H9 (cell line): ENCODE results near the gene APP. TPM values are rescaled to one million over a fixed set of nuclear protein-coding genes. Genes with fewer than 3 reads are reported as not detected.

Experiments used
- DNase-seq: peaks from one replicate; pipeline ENCODE4 v3.0.0-alpha.2; 2017
- H2AFZ ChIP-seq: one replicate; pipeline ENCODE4 v1.6.1; 2013; ENCODE audit warnings: mild to moderate bottlenecking, low read length, control low read depth, moderate library complexity
- H2AK5ac ChIP-seq: 2 replicates; pipeline ENCODE4 v1.6.1; 2013; ENCODE audit warnings: low read length, control low read depth, mixed read lengths; ENCODE audit not compliant: insufficient read length
- H2BK120ac ChIP-seq: one replicate; pipeline ENCODE4 v1.6.1; 2013; ENCODE audit warnings: low read depth, mild to moderate bottlenecking, low read length, control low read depth, inconsistent platforms; ENCODE audit not compliant: poor library complexity, severe bottlenecking
- H2BK12ac ChIP-seq: 2 replicates; pipeline ENCODE4 v1.6.1; 2013; ENCODE audit warnings: low read length, control low read depth, mixed read lengths, low read depth; ENCODE audit not compliant: insufficient read length
- H2BK15ac ChIP-seq: 2 replicates; pipeline ENCODE4 v1.6.1; 2013; ENCODE audit warnings: low read depth, low read length, control low read depth
- H2BK20ac ChIP-seq: one replicate; pipeline ENCODE4 v1.6.1; 2013; ENCODE audit warnings: low read depth, mild to moderate bottlenecking, low read length, control low read depth, inconsistent platforms; ENCODE audit not compliant: poor library complexity, severe bottlenecking
- H2BK5ac ChIP-seq: 2 replicates; pipeline ENCODE4 v1.6.1; 2013; ENCODE audit warnings: low read length, control low read depth, mixed read lengths; ENCODE audit not compliant: insufficient read length
- H3K14ac ChIP-seq: 2 replicates; pipeline ENCODE4 v1.6.1; 2013; ENCODE audit warnings: low read length, control low read depth; ENCODE audit not compliant: insufficient read depth
- H3K18ac ChIP-seq: 2 replicates; pipeline ENCODE4 v1.6.1; 2013; ENCODE audit warnings: low read depth, mild to moderate bottlenecking, mixed read lengths, low read length, control low read depth; ENCODE audit not compliant: insufficient read length
- H3K23ac ChIP-seq: 2 replicates; pipeline ENCODE4 v1.6.1; 2013; ENCODE audit warnings: low read length, control low read depth, mixed read lengths, low read depth; ENCODE audit not compliant: insufficient read length
- H3K23me2 ChIP-seq: 2 replicates; pipeline ENCODE4 v1.6.1; 2013; ENCODE audit warnings: low read depth, mild to moderate bottlenecking, mixed read lengths, low read length, control low read depth; ENCODE audit not compliant: insufficient read length, poor library complexity, severe bottlenecking
- H3K27ac ChIP-seq: 2 replicates; pipeline ENCODE4 v1.5.1; 2013; ENCODE audit warnings: low read length, control low read depth, mixed read lengths, low read depth; ENCODE audit not compliant: insufficient read length
- H3K27me3 ChIP-seq: 2 replicates; pipeline ENCODE4 v1.6.1; 2013; ENCODE audit warnings: low read length, control low read depth, inconsistent platforms; ENCODE audit not compliant: insufficient read depth
- H3K4ac ChIP-seq: 2 replicates; pipeline ENCODE4 v1.6.1; 2013; ENCODE audit warnings: low read depth, mild to moderate bottlenecking, control low read depth, inconsistent platforms, low read length, moderate library complexity
- H3K4me1 ChIP-seq: 2 replicates; pipeline ENCODE4 v1.6.1; 2013; ENCODE audit warnings: low read length, control low read depth, inconsistent platforms; ENCODE audit not compliant: insufficient read depth
- H3K4me2 ChIP-seq: 2 replicates; pipeline ENCODE4 v1.6.1; 2013; ENCODE audit warnings: low read length, control low read depth, mixed read lengths; ENCODE audit not compliant: insufficient read length, insufficient read depth
- H3K56ac ChIP-seq: 2 replicates; pipeline ENCODE4 v1.6.1; 2013; ENCODE audit warnings: low read depth, mild to moderate bottlenecking, mixed read lengths, low read length, control low read depth; ENCODE audit not compliant: insufficient read length
- H3K79me1 ChIP-seq: 2 replicates; pipeline ENCODE4 v1.6.1; 2013; ENCODE audit warnings: low read depth, mild to moderate bottlenecking, moderate library complexity, low read length, control low read depth, inconsistent platforms; ENCODE audit not compliant: insufficient read depth, poor library complexity, severe bottlenecking
- H3K79me2 ChIP-seq: 2 replicates; pipeline ENCODE4 v1.6.1; 2013; ENCODE audit warnings: low read length, control low read depth, inconsistent platforms; ENCODE audit not compliant: insufficient read depth
- H3K9ac ChIP-seq: 2 replicates; pipeline ENCODE4 v1.6.1; 2013; ENCODE audit warnings: low read length, control low read depth, mixed read lengths; ENCODE audit not compliant: insufficient read length; ENCODE audit errors: extremely low read depth
- H3K9me3 ChIP-seq: one replicate; pipeline ENCODE4 v1.6.1; 2013; ENCODE audit warnings: low read depth, low read length, inconsistent platforms; ENCODE audit not compliant: control insufficient read depth
- H3T11ph ChIP-seq: one replicate; pipeline ENCODE4 v1.6.1; 2013; ENCODE audit warnings: mild to moderate bottlenecking, low read length, control low read depth, inconsistent platforms
- H4K20me1 ChIP-seq: one replicate; pipeline ENCODE4 v1.6.1; 2013; ENCODE audit not compliant: control insufficient read depth, insufficient read length, insufficient read depth
- H4K5ac ChIP-seq: 2 replicates; pipeline ENCODE4 v1.6.1; 2013; ENCODE audit warnings: low read depth, mild to moderate bottlenecking, mixed read lengths, low read length, control low read depth; ENCODE audit not compliant: insufficient read length
- H4K8ac ChIP-seq: replicated peaks from 2 replicates; pipeline ENCODE4 v1.6.1; 2013; ENCODE audit warnings: low read length, control low read depth, mixed read lengths, low read depth; ENCODE audit not compliant: insufficient read length
- H4K91ac ChIP-seq: 2 replicates; pipeline ENCODE4 v1.6.1; 2013; ENCODE audit warnings: low read depth, mild to moderate bottlenecking, moderate library complexity, mixed read lengths, low read length, control low read depth; ENCODE audit not compliant: insufficient read length
- H3K27ac Mint-ChIP-seq, 3 experiments: 2 replicates in 2 of 3; 3 replicates in 1 of 3; pipeline ENCODE4 v1.8.0; 2020 to 2021; ENCODE audit warnings: mixed read lengths in 3 of 3, mild to moderate bottlenecking in 1 of 3, moderate library complexity in 1 of 3
- H3K27me3 Mint-ChIP-seq: 2 replicates; pipeline ENCODE4 v1.8.0; 2021; ENCODE audit warnings: low read depth, mild to moderate bottlenecking, moderate library complexity, mixed read lengths
- H3K36me3 Mint-ChIP-seq, 3 experiments: 2 replicates in 2 of 3; 3 replicates in 1 of 3; pipeline ENCODE4 v1.8.0; 2020 to 2021; ENCODE audit warnings: low read depth in 3 of 3, mixed read lengths in 3 of 3; ENCODE audit not compliant: insufficient read depth in 1 of 3
- H3K4me1 Mint-ChIP-seq, 2 experiments: 2 replicates each; pipeline ENCODE4 v1.8.0; 2020; ENCODE audit warnings: mixed read lengths in 2 of 2
- H3K4me3 Mint-ChIP-seq, 2 experiments: 2 replicates in 1 of 2; 3 replicates in 1 of 2; pipeline ENCODE4 v1.8.0; 2020 to 2021; ENCODE audit warnings: mild to moderate bottlenecking in 2 of 2, mixed read lengths in 2 of 2, moderate library complexity in 1 of 2
- H3K9me3 Mint-ChIP-seq, 2 experiments: 2 replicates in 1 of 2; 3 replicates in 1 of 2; pipeline ENCODE4 v1.8.0; 2020; ENCODE audit warnings: mild to moderate bottlenecking in 2 of 2, mixed read lengths in 2 of 2, moderate library complexity in 1 of 2
- WGBS: extraction: QIAGEN DNeasy Blood & Tissue Kit; methylation state at CpG from one replicate; pipeline ENCODE4 v1.1.7; 2013; ENCODE audit warnings: missing lambda C conversion rate, low lambda C conversion rate, mixed read lengths; ENCODE audit not compliant: insufficient read length; ENCODE audit errors: extremely low coverage; 5-methylcytosine and 5-hydroxymethylcytosine counted together
- total RNA-seq: library from RNA; stranded (reverse); gene quantifications from 2 replicates; pipeline ENCODE4 v1.2.1, GENCODE V29; 2021
- TF ChIP-seq, protein P1 (sequence below): fragments of 200-600 bp; sonication (generic); conservative IDR thresholded peaks from 3 replicates; pipeline ENCODE4 v1.8.0; 2021; ENCODE audit warnings: antibody characterized with exemption, mild to moderate bottlenecking

APP gene
- total RNA-seq, 1 experiment from 2014 or later, result 380 TPM

DNA sequence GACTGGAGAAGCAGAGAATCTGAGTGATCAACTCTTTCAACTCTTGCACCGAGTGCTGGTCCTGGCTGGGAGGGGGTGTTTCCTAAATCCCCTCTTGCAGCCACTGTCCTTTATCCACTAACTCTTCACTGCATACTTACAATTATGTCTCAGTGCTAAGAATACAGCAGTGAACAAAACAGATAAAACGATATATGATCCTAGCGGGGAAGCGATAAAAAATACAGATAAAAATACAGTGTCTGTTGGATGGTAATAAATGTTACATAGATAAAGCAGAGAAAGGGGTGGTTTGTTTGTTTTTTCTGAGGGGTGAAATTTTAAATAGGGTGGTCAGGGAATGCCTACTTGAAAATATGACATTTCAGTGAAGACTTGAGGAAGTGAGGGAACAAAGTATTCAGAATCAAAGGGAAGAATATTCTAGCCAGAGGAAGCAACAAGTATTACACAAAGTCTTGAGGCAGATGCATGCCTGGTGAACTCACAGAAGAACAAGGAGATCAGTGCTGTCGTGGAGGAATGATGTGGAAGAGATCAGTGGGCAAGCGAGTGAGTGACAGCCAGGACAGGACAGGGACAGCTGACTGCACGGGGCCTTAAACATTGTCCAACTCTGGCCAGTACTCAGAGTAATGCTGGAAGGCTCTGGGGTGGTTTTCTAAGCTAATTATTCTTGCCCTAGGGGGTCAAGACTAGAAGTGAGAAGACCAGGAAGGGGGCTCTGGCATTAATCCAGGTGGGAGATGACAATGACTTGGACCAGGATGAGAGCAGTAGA, 110.0 kb downstream of the APP start:
- Histone ChIP-seq H2BK20ac (no peak overlapping the region), H3K23ac (no peak overlapping the region), H3K79me1 (peaks cover 14% of the 10 kb centered on the region), H4K20me1 (no peaks in the 10 kb centered on the region), H3K56ac (no peak overlapping the region), H3K4me2 (no peak overlapping the region), H2BK120ac (no peak overlapping the region), H2BK12ac (no peak overlapping the region), H3K27me3 (no peaks in the 10 kb centered on the region), H4K5ac (no peak overlapping the region), H2AK5ac (no peak overlapping the region), H3K18ac (no peak overlapping the region), H3K9ac (no peak overlapping the region), H4K8ac (no peak overlapping the region), H2AFZ (no peak overlapping the region), H3K27ac (no peak overlapping the region), H3K79me2 (peaks cover 40% of the 10 kb centered on the region; the same call in 1 of the 2 replicates), H3T11ph (no peak overlapping the region), H2BK5ac (no peak overlapping the region), H3K9me3 (no peaks in the 10 kb centered on the region), H2BK15ac (no peak overlapping the region), H4K91ac (no peak overlapping the region), H3K4ac (no peak overlapping the region), H3K4me1 (peaks cover 2% of the 10 kb centered on the region; the same call in 1 of the 2 replicates), H3K23me2 (no peaks in the 10 kb centered on the region), H3K14ac (no peak overlapping the region)
- no peaks in the 10 kb centered on the region; a peak in 2 of 7 replicates for H3K36me3 Mint-ChIP-seq
- no peaks in the 10 kb centered on the region for H3K9me3 Mint-ChIP-seq
- no peaks in the 10 kb centered on the region; the same call in 1 of the 2 replicates for H3K27me3 Mint-ChIP-seq
- no CpG with 5 or more reads among the region's 7 CpGs for WGBS
- no peak overlapping the region for H3K4me3 Mint-ChIP-seq
- TF ChIP-seq, protein P1, sequence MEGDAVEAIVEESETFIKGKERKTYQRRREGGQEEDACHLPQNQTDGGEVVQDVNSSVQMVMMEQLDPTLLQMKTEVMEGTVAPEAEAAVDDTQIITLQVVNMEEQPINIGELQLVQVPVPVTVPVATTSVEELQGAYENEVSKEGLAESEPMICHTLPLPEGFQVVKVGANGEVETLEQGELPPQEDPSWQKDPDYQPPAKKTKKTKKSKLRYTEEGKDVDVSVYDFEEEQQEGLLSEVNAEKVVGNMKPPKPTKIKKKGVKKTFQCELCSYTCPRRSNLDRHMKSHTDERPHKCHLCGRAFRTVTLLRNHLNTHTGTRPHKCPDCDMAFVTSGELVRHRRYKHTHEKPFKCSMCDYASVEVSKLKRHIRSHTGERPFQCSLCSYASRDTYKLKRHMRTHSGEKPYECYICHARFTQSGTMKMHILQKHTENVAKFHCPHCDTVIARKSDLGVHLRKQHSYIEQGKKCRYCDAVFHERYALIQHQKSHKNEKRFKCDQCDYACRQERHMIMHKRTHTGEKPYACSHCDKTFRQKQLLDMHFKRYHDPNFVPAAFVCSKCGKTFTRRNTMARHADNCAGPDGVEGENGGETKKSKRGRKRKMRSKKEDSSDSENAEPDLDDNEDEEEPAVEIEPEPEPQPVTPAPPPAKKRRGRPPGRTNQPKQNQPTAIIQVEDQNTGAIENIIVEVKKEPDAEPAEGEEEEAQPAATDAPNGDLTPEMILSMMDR, result no peak
- peaks cover 37 to 40% of the 10 kb centered on the region in 2 experiments for H3K4me1 Mint-ChIP-seq
- no peak for DNase-seq
- H3K27ac Mint-ChIP-seq, result peak overlapping the region; percentile 0 to 5 (median 2); a peak in 6 of 7 replicates
